ENCODE data around the gene GGCT. TPM values are rescaled to one million over a fixed set of nuclear protein-coding genes. Genes with fewer than 3 reads are reported as not detected.

GGCT gene
- total and polyA plus RNA-seq, 2 of the 8 experiments (the other 6 are each of a cell fraction or from before 2014, with no cell fraction given), result 50.0 to 129 TPM

GRCh38 chr7:30521532-30521931 is 16.9 kb upstream of the GGCT start (continued):
- TF ChIP-seq, protein P1, sequence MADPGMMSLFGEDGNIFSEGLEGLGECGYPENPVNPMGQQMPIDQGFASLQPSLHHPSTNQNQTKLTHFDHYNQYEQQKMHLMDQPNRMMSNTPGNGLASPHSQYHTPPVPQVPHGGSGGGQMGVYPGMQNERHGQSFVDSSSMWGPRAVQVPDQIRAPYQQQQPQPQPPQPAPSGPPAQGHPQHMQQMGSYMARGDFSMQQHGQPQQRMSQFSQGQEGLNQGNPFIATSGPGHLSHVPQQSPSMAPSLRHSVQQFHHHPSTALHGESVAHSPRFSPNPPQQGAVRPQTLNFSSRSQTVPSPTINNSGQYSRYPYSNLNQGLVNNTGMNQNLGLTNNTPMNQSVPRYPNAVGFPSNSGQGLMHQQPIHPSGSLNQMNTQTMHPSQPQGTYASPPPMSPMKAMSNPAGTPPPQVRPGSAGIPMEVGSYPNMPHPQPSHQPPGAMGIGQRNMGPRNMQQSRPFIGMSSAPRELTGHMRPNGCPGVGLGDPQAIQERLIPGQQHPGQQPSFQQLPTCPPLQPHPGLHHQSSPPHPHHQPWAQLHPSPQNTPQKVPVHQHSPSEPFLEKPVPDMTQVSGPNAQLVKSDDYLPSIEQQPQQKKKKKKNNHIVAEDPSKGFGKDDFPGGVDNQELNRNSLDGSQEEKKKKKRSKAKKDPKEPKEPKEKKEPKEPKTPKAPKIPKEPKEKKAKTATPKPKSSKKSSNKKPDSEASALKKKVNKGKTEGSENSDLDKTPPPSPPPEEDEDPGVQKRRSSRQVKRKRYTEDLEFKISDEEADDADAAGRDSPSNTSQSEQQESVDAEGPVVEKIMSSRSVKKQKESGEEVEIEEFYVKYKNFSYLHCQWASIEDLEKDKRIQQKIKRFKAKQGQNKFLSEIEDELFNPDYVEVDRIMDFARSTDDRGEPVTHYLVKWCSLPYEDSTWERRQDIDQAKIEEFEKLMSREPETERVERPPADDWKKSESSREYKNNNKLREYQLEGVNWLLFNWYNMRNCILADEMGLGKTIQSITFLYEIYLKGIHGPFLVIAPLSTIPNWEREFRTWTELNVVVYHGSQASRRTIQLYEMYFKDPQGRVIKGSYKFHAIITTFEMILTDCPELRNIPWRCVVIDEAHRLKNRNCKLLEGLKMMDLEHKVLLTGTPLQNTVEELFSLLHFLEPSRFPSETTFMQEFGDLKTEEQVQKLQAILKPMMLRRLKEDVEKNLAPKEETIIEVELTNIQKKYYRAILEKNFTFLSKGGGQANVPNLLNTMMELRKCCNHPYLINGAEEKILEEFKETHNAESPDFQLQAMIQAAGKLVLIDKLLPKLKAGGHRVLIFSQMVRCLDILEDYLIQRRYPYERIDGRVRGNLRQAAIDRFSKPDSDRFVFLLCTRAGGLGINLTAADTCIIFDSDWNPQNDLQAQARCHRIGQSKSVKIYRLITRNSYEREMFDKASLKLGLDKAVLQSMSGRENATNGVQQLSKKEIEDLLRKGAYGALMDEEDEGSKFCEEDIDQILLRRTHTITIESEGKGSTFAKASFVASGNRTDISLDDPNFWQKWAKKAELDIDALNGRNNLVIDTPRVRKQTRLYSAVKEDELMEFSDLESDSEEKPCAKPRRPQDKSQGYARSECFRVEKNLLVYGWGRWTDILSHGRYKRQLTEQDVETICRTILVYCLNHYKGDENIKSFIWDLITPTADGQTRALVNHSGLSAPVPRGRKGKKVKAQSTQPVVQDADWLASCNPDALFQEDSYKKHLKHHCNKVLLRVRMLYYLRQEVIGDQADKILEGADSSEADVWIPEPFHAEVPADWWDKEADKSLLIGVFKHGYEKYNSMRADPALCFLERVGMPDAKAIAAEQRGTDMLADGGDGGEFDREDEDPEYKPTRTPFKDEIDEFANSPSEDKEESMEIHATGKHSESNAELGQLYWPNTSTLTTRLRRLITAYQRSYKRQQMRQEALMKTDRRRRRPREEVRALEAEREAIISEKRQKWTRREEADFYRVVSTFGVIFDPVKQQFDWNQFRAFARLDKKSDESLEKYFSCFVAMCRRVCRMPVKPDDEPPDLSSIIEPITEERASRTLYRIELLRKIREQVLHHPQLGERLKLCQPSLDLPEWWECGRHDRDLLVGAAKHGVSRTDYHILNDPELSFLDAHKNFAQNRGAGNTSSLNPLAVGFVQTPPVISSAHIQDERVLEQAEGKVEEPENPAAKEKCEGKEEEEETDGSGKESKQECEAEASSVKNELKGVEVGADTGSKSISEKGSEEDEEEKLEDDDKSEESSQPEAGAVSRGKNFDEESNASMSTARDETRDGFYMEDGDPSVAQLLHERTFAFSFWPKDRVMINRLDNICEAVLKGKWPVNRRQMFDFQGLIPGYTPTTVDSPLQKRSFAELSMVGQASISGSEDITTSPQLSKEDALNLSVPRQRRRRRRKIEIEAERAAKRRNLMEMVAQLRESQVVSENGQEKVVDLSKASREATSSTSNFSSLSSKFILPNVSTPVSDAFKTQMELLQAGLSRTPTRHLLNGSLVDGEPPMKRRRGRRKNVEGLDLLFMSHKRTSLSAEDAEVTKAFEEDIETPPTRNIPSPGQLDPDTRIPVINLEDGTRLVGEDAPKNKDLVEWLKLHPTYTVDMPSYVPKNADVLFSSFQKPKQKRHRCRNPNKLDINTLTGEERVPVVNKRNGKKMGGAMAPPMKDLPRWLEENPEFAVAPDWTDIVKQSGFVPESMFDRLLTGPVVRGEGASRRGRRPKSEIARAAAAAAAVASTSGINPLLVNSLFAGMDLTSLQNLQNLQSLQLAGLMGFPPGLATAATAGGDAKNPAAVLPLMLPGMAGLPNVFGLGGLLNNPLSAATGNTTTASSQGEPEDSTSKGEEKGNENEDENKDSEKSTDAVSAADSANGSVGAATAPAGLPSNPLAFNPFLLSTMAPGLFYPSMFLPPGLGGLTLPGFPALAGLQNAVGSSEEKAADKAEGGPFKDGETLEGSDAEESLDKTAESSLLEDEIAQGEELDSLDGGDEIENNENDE (IDR thresholded peaks at IDR 0.05; ENCODE audit: insufficient replicate concordance, low read length), result no peak
- TF ChIP-seq YY1 (IDR thresholded peaks at IDR 0.05; ENCODE audit: low read depth, low read length), result no peak
- no peak for TF ChIP-seq MAFK (IDR thresholded peaks at IDR 0.05; ENCODE audit: low read depth, low read length)
- no peak for TF ChIP-seq JUN (IDR thresholded peaks at IDR 0.05; ENCODE audit: low read depth, low read length)
- TF ChIP-seq SRF (IDR thresholded peaks at IDR 0.05; ENCODE audit: low read depth, low read length), result no peak
- TF ChIP-seq BRCA1 (IDR thresholded peaks at IDR 0.05; ENCODE audit: low read depth, low read length), result no peak
- no peak for TF ChIP-seq ASH2L (IDR thresholded peaks at IDR 0.05; ENCODE audit: low read length)
- no peak for TF ChIP-seq EZH2 (IDR thresholded peaks at IDR 0.05; ENCODE audit: low read depth, low read length, severe bottlenecking)
- no peak for TF ChIP-seq CBX5 (IDR thresholded peaks at IDR 0.05; ENCODE audit: low read depth, low read length)

All from H1 (cell line).